H1 (cell line): ENCODE data around the gene KHDC4. TPM values are rescaled to one million over a fixed set of nuclear protein-coding genes. Genes with fewer than 3 reads are reported as not detected.

Source experiments
- CTCF ChIA-PET: fragments of 300-600 bp; sonication (Branson Sonifier 250); formaldehyde crosslinking; loops from one replicate; lab custom pipeline; 2021; ENCODE audit not compliant: partially characterized antibody; lab: Charles Lee
- POLR2A ChIA-PET: fragments of 300-600 bp; sonication (Branson Sonifier 250); formaldehyde crosslinking; loops from one replicate; lab custom pipeline; 2021; ENCODE audit warnings: inconsistent platforms; ENCODE audit not compliant: partially characterized antibody; lab: Charles Lee
- DNase-seq, 2 experiments: peaks; one replicate each; pipeline versions ENCODE4 v3.0.0 to v3.0.0-alpha.2; 2010 to 2022; ENCODE audit warnings: low spot score in 2 of 2, low read depth in 1 of 2, mixed read lengths in 1 of 2
- FAIRE-seq: peaks from 2 replicates; lab custom pipeline; 2011; peaks lifted over from hg19 to GRCh38; lab: Jason Lieb, UNC
- H2AFZ ChIP-seq: 2 replicates; pipeline ENCODE4 v1.8.1; 2012; ENCODE audit warnings: low read length, inconsistent platforms
- H2AK5ac ChIP-seq: 2 replicates; pipeline ENCODE4 v1.6.1; 2013; ENCODE audit warnings: low read depth, low read length
- H2BK120ac ChIP-seq: replicated peaks from 2 replicates; pipeline ENCODE3; 2013; ENCODE audit warnings: low read depth, low read length, inconsistent platforms
- H2BK12ac ChIP-seq: 2 replicates; pipeline ENCODE4 v1.6.1; 2013; ENCODE audit warnings: low read depth, low read length
- H2BK15ac ChIP-seq: 2 replicates; pipeline ENCODE4 v1.6.1; 2013; ENCODE audit warnings: low read length
- H2BK20ac ChIP-seq: 2 replicates; pipeline ENCODE4 v1.6.1; 2013; ENCODE audit warnings: low read length
- H2BK5ac ChIP-seq: 2 replicates; pipeline ENCODE4 v1.6.1; 2013; ENCODE audit warnings: low read depth, low read length
- H3K14ac ChIP-seq: 2 replicates; pipeline ENCODE4 v1.6.1; 2013; ENCODE audit warnings: inconsistent platforms; ENCODE audit not compliant: insufficient read length
- H3K18ac ChIP-seq: 2 replicates; pipeline ENCODE4 v1.6.1; 2013; ENCODE audit warnings: low read length; ENCODE audit errors: extremely low read depth
- H3K23ac ChIP-seq: 2 replicates; pipeline ENCODE4 v1.6.1; 2013; ENCODE audit warnings: inconsistent platforms; ENCODE audit not compliant: insufficient read length
- H3K23me2 ChIP-seq: 2 replicates; pipeline ENCODE4 v1.6.1; 2013; ENCODE audit warnings: low read depth, low read length
- H3K27ac ChIP-seq: 2 replicates; pipeline ENCODE4 v1.6.1; 2011; ENCODE audit warnings: low read depth, low read length, inconsistent platforms
- H3K27me3 ChIP-seq, 4 experiments: replicated peaks in 1 of 4; 1 replicate in 1 of 4; 2 replicates in 3 of 4; pipeline versions ENCODE4 v1.6.1 to v1.8.1; 2011 to 2013; ENCODE audit warnings: low read length in 3 of 4, mild to moderate bottlenecking in 3 of 4, inconsistent platforms in 2 of 4, mixed read lengths in 2 of 4, moderate library complexity in 1 of 4; ENCODE audit not compliant: control insufficient read depth in 3 of 4, insufficient read depth in 3 of 4; ENCODE audit errors: extremely low read depth in 1 of 4
- H3K36me3 ChIP-seq, 4 experiments: 2 replicates each; pipeline versions ENCODE4 v1.6.1 to v1.8.1; 2011 to 2013; ENCODE audit warnings: mild to moderate bottlenecking in 4 of 4, low read length in 3 of 4, moderate library complexity in 2 of 4, control low read depth in 1 of 4, inconsistent platforms in 1 of 4; ENCODE audit not compliant: insufficient read depth in 4 of 4, control insufficient read depth in 2 of 4
- H3K4ac ChIP-seq: replicated peaks from 2 replicates; pipeline ENCODE3; 2013; ENCODE audit warnings: low read length, low read depth, mixed read lengths, inconsistent platforms; ENCODE audit not compliant: insufficient read length
- H3K4me1 ChIP-seq, 4 experiments: replicated peaks in 1 of 4; 1 replicate in 1 of 4; 2 replicates in 3 of 4; pipeline versions ENCODE4 v1.6.1 to v1.8.1; 2011 to 2013; ENCODE audit warnings: low read length in 3 of 4, inconsistent platforms in 2 of 4, mixed read lengths in 1 of 4; ENCODE audit not compliant: insufficient read depth in 4 of 4, control insufficient read depth in 3 of 4
- H3K4me2 ChIP-seq, 2 experiments: 2 replicates each; pipeline versions ENCODE4 v1.6.1 to v1.8.1; 2011 to 2013; ENCODE audit warnings: low read depth in 2 of 2, low read length in 2 of 2, control low read depth in 1 of 2, inconsistent platforms in 1 of 2, mild to moderate bottlenecking in 1 of 2; ENCODE audit not compliant: insufficient read depth in 1 of 2
- H3K4me3 ChIP-seq, 4 experiments: fragments of 200-600, 300-600 bp in 1 of 4; sonication (generic), shearing (Covaris generic), sonication (Bioruptor Twin) in 1 of 4; 2 replicates each; pipeline versions ENCODE4 v1.5.1 to v1.8.1; 2011 to 2016; ENCODE audit warnings: low read length in 4 of 4, low read depth in 3 of 4, control low read depth in 2 of 4, inconsistent platforms in 2 of 4, mild to moderate bottlenecking in 2 of 4, mixed read lengths in 1 of 4, moderate library complexity in 1 of 4; ENCODE audit not compliant: insufficient read depth in 2 of 4; ENCODE audit errors: extremely low read depth in 1 of 4
- H3K56ac ChIP-seq: replicated peaks from 2 replicates; pipeline ENCODE3; 2013; ENCODE audit warnings: low read depth, mild to moderate bottlenecking, mixed read lengths, low read length, inconsistent platforms; ENCODE audit not compliant: insufficient read length
- H3K79me1 ChIP-seq: 2 replicates; pipeline ENCODE4 v1.6.1; 2013; ENCODE audit warnings: low read depth, low read length, control low read depth
- H3K79me2 ChIP-seq, 2 experiments: 2 replicates each; pipeline versions ENCODE4 v1.6.1 to v1.8.1; 2012 to 2013; ENCODE audit warnings: low read length in 2 of 2, mild to moderate bottlenecking in 2 of 2, inconsistent platforms in 1 of 2; ENCODE audit not compliant: insufficient read depth in 2 of 2, control insufficient read depth in 1 of 2
- H3K9ac ChIP-seq, 4 experiments: replicated peaks in 1 of 4; 1 replicate in 1 of 4; 2 replicates in 3 of 4; pipeline versions ENCODE4 v1.6.1 to v1.8.1; 2011 to 2013; ENCODE audit warnings: low read depth in 3 of 4, low read length in 3 of 4, control low read depth in 2 of 4, mild to moderate bottlenecking in 2 of 4, moderate library complexity in 2 of 4, inconsistent platforms in 1 of 4; ENCODE audit errors: extremely low read depth in 1 of 4
- H3K9me3 ChIP-seq, 2 experiments: 2 replicates each; pipeline versions ENCODE4 v1.6.1 to v1.8.1; 2012 to 2013; ENCODE audit warnings: mild to moderate bottlenecking in 2 of 2, moderate library complexity in 2 of 2, control low read depth in 1 of 2, inconsistent platforms in 1 of 2, low read depth in 1 of 2, low read length in 1 of 2, mixed read lengths in 1 of 2; ENCODE audit not compliant: insufficient read depth in 2 of 2
- H4K20me1 ChIP-seq, 2 experiments: replicated peaks in 1 of 2; 2 replicates each; pipeline versions ENCODE3 to v1.8.1; 2011 to 2013; ENCODE audit warnings: inconsistent platforms in 2 of 2, low read length in 2 of 2, mild to moderate bottlenecking in 1 of 2; ENCODE audit not compliant: insufficient read depth in 2 of 2, control insufficient read depth in 1 of 2
- H4K5ac ChIP-seq: 2 replicates; pipeline ENCODE4 v1.6.1; 2013; ENCODE audit warnings: low read length, low read depth, mixed read lengths, inconsistent platforms; ENCODE audit not compliant: insufficient read length
- H4K8ac ChIP-seq: 2 replicates; pipeline ENCODE4 v1.8.0; 2013; ENCODE audit warnings: mild to moderate bottlenecking, moderate library complexity, low read length, inconsistent platforms; ENCODE audit not compliant: insufficient read depth; ENCODE audit errors: extremely low read depth
- H4K91ac ChIP-seq: replicated peaks from 2 replicates; pipeline ENCODE3; 2013; ENCODE audit warnings: low read length, mixed read lengths, inconsistent platforms; ENCODE audit not compliant: insufficient read length
- CBX8 ChIP-seq: fragments of 300-800, 300-1000 bp; sonication (generic); IDR thresholded peaks from 2 replicates; pipeline ENCODE4 v1.7.1; 2016; ENCODE audit warnings: low read depth, low read length, borderline replicate concordance
- CHD2 ChIP-seq: IDR thresholded peaks from 2 replicates; pipeline ENCODE4 v1.6.1; 2012; ENCODE audit warnings: low read length, improper control_type of control experiment
- CREB1 ChIP-seq: IDR thresholded peaks from 2 replicates; pipeline ENCODE4 v1.6.1; 2012; ENCODE audit warnings: inconsistent platforms
- GABPA ChIP-seq: IDR thresholded peaks from 2 replicates; pipeline ENCODE4 v1.6.1; 2011; ENCODE audit warnings: mild to moderate bottlenecking, low read length, moderate library complexity, borderline replicate concordance; ENCODE audit not compliant: insufficient read depth
- GTF2F1 ChIP-seq: IDR thresholded peaks from 2 replicates; pipeline ENCODE4 v1.6.1; 2012; ENCODE audit warnings: low read depth, low read length, improper control_type of control experiment, borderline replicate concordance
- MAFK ChIP-seq: IDR thresholded peaks from 2 replicates; pipeline ENCODE4 v1.6.1; 2012; ENCODE audit warnings: low read depth, mild to moderate bottlenecking, improper control_type of control experiment, low read length
- PHF8 ChIP-seq: fragments of 200-600 bp; sonication (generic); conservative IDR thresholded peaks from 2 replicates; pipeline ENCODE4 v1.7.1; 2012; ENCODE audit warnings: low read depth, mild to moderate bottlenecking, inconsistent platforms, low read length, moderate library complexity
- POU5F1 ChIP-seq: IDR thresholded peaks from 2 replicates; pipeline ENCODE4 v1.6.1; 2011; ENCODE audit warnings: low read depth, mild to moderate bottlenecking, low read length, moderate library complexity
- RBBP5 ChIP-seq: IDR thresholded peaks from 2 replicates; pipeline ENCODE4 v1.7.1; 2012; ENCODE audit warnings: low read depth, mild to moderate bottlenecking, inconsistent platforms, low read length, moderate library complexity, borderline replicate concordance
- SP1 ChIP-seq: IDR thresholded peaks from 2 replicates; pipeline ENCODE4 v1.6.1; 2011; ENCODE audit warnings: low read depth, low read length
- TAF7 ChIP-seq: optimal IDR thresholded peaks from 2 replicates; pipeline ENCODE3; 2011; ENCODE audit warnings: low read depth, mild to moderate bottlenecking, inconsistent platforms, low read length, moderate library complexity, borderline replicate concordance
- WGBS, 2 experiments: shearing (Covaris generic) in 1 of 2; methylation state at CpG; one replicate each; pipeline versions ENCODE4 v1.1.6 to v1.1.7; 2013 to 2015; ENCODE audit warnings: low lambda C conversion rate in 2 of 2, mixed read lengths in 2 of 2, inconsistent platforms in 1 of 2, low coverage in 1 of 2, missing lambda C conversion rate in 1 of 2; ENCODE audit not compliant: insufficient replicate concordance in 2 of 2, insufficient coverage in 1 of 2, insufficient read length in 1 of 2; ENCODE audit errors: extremely low coverage in 1 of 2, missing lambda C conversion rate in 1 of 2; 5-methylcytosine and 5-hydroxymethylcytosine counted together
- polyA plus RNA-seq, 7 experiments: library from polyadenylated mRNA; depleted of rRNA in 3 of 7; stranded (reverse) in 5 of 7; unstranded in 2 of 7; fragments of >200 nt in 5 of 7; fragments of 200-250 nt in 2 of 7; gene quantifications; 1 replicate in 5 of 7; 2 replicates in 1 of 7; 4 replicates in 1 of 7; pipeline versions ENCODE4 v1.2.1 to v1.2.3, GENCODE V29; 2011 to 2013; ENCODE audit warnings: missing spikeins in 2 of 7, mixed read lengths in 2 of 7
- total RNA-seq: library from RNA; stranded (reverse); fragmentation: NEBNext Ultra II Directional; extraction: Animal tissue kit (Norgen Biotek cat#: 25700); gene quantifications from 2 replicates; pipeline ENCODE4 v1.2.1, GENCODE V29; 2021

KHDC4 gene
- total and polyA plus RNA-seq, 2 of the 8 experiments (the other 6 are each of a cell fraction or from before 2014, with no cell fraction given), result 56.6 to 81.1 TPM

GRCh38 chr1:155909894-155910293 lies 24.3 kb downstream of the KHDC4 start:
- no peak overlapping the region for H4K91ac ChIP-seq
- no peak overlapping the region for H3K4ac ChIP-seq
- peak overlapping the region in 1 of 2 experiments; percentile 70; a peak in 1 of 4 replicates for H3K4me2 ChIP-seq
- peaks cover 0 to 11% of the 10 kb centered on the region in 2 experiments; a peak in 1 of 4 replicates for H3K79me2 ChIP-seq
- peaks cover 0 to 2% of the 10 kb centered on the region in 2 experiments for H4K20me1 ChIP-seq
- H2AFZ ChIP-seq, result no peak overlapping the region
- no peak overlapping the region for H2BK5ac ChIP-seq
- peak overlapping the region in 1 of 4 experiments; percentile 87; a peak in 1 of 8 replicates for H3K4me3 ChIP-seq
- TF ChIP-seq POU5F1 (no peak), RBBP5 (no peak), CHD2 (no peak), MAFK (no peak), CREB1 (no peak), SP1 (no peak), CBX8 (no peak), GABPA (no peak), TAF7 (no peak), PHF8 (no peak), GTF2F1 (no peak)
- no peak overlapping the region for H2BK120ac ChIP-seq
- H3K56ac ChIP-seq, result no peak overlapping the region
- no peak overlapping the region for H3K18ac ChIP-seq
- H2BK12ac ChIP-seq, result no peak overlapping the region
- no peak overlapping the region for H3K9ac ChIP-seq
- H2BK15ac ChIP-seq, result no peak overlapping the region
- ChIA-PET CTCF (no interaction called here), POLR2A (interaction anchor here (0.7 to 1.9 kb wide), 8 partner anchors 11 to 136 kb away, joined by 3 to 5 read pairs (median 3); partner anchors contain the start of genes KHDC4 and SYT11)
- WGBS, 2 experiments, result 95% methylated on average over 3 of the region's 4 CpGs; no CpG with 5 or more reads in 1 of the 2 experiments
- no peaks in the 10 kb centered on the region for H3K27me3 ChIP-seq
- H4K5ac ChIP-seq, result no peak overlapping the region
- no peak overlapping the region for H3K23ac ChIP-seq
- H3K23me2 ChIP-seq, result peaks cover 3% of the 10 kb centered on the region; the same call in 1 of the 2 replicates
- DNase-seq, result no peak
- H2BK20ac ChIP-seq, result no peak overlapping the region
- H3K9me3 ChIP-seq, result no peaks in the 10 kb centered on the region
- no peak overlapping the region for H3K14ac ChIP-seq
- no peak overlapping the region for H2AK5ac ChIP-seq
- FAIRE-seq, result no peak
- peaks cover 0 to 3% (median 1%) of the 10 kb centered on the region in 4 experiments; a peak in 2 of 7 replicates for H3K4me1 ChIP-seq
- no peak overlapping the region for H4K8ac ChIP-seq
- H3K27ac ChIP-seq, result no peak overlapping the region
- peaks cover 12 to 66% (median 26%) of the 10 kb centered on the region in 4 experiments for H3K36me3 ChIP-seq
- no peaks in the 10 kb centered on the region; the same call in 1 of the 2 replicates for H3K79me1 ChIP-seq
